ENCODE results near the gene SFI1. TPM values are rescaled to one million over a fixed set of nuclear protein-coding genes. Genes with fewer than 3 reads are reported as not detected.
"Not testable (repeated sequence)": the region's sequence is repeated elsewhere in the genome, so short reads cannot be mapped to it uniquely, and the experiment has no call there.

Gene SFI1
- total RNA-seq, 1 donor from 2014 or later, result 406 TPM

GRCh38 chr22:31532060-31532459 lies 35.7 kb downstream of the SFI1 start:
- H3K27me3 Mint-ChIP-seq (ENCODE audit: insufficient read depth), result no peaks in the 10 kb centered on the region

GRCh38 chr22:31533374-31533773 lies 37.0 kb downstream of the SFI1 start:
- H3K9me3 Mint-ChIP-seq, result no peaks in the 10 kb centered on the region
- intact Hi-C loops (cut with micrococcal nuclease), result no loop called here
- H3K27me3 Mint-ChIP-seq (ENCODE audit: insufficient read depth), result no peaks in the 10 kb centered on the region
- peaks cover 76% of the 10 kb centered on the region for H3K4me1 Mint-ChIP-seq (ENCODE audit: low read depth)
- no peak overlapping the region for H3K4me3 Mint-ChIP-seq
- H3K36me3 Mint-ChIP-seq (ENCODE audit: low read depth), result peaks cover 60% of the 10 kb centered on the region
- peak overlapping the region; percentile 77 for H3K27ac Mint-ChIP-seq
- DNase-seq (ENCODE audit: low spot score), result no peak

More at GRCh38 chr22:31532060-31532459, 35.7 kb downstream of the SFI1 start:
- DNase-seq (ENCODE audit: low spot score), result no peak
- peak overlapping the region; percentile 6 for H3K4me3 Mint-ChIP-seq
- no peaks in the 10 kb centered on the region for H3K9me3 Mint-ChIP-seq
- intact Hi-C loops (cut with micrococcal nuclease), result no loop called here
- peak overlapping the region; percentile 77 for H3K27ac Mint-ChIP-seq
- peaks cover 70% of the 10 kb centered on the region for H3K4me1 Mint-ChIP-seq (ENCODE audit: low read depth)
- H3K36me3 Mint-ChIP-seq (ENCODE audit: low read depth), result peaks cover 62% of the 10 kb centered on the region

GRCh38 chr22:31537019-31537535 lies 40.7 kb downstream of the SFI1 start:
- intact Hi-C loops (cut with micrococcal nuclease), result loop anchor here (1.0 to 5.0 kb wide), 5 partner anchors 11 to 245 kb away; partner anchors contain the start of genes PIK3IP1 and SFI1
- H3K36me3 Mint-ChIP-seq (ENCODE audit: low read depth), result peaks cover 55% of the 10 kb centered on the region
- H3K9me3 Mint-ChIP-seq, result no peaks in the 10 kb centered on the region
- peak overlapping the region; percentile 97 for H3K27ac Mint-ChIP-seq
- DNase-seq (ENCODE audit: low spot score), result peak; percentile 64
- H3K4me1 Mint-ChIP-seq (ENCODE audit: low read depth), result peaks cover 69% of the 10 kb centered on the region
- H3K4me3 Mint-ChIP-seq, result peak overlapping the region; percentile 80
- H3K27me3 Mint-ChIP-seq (ENCODE audit: insufficient read depth), result no peaks in the 10 kb centered on the region

- no peaks in the 10 kb centered on the region for H3K27me3 Mint-ChIP-seq (ENCODE audit: insufficient read depth)
- intact Hi-C loops (cut with micrococcal nuclease), result loop anchor here (1.0 to 5.0 kb wide), 3 partner anchors 8 to 247 kb away; partner anchors contain the start of gene PIK3IP1
- DNase-seq (ENCODE audit: low spot score), result peak; percentile 46
- peak overlapping the region; percentile 70 for H3K4me3 Mint-ChIP-seq
- H3K36me3 Mint-ChIP-seq (ENCODE audit: low read depth), result peaks cover 45% of the 10 kb centered on the region
- peak overlapping the region; percentile 97 for H3K27ac Mint-ChIP-seq
- H3K9me3 Mint-ChIP-seq, result no peaks in the 10 kb centered on the region
- H3K4me1 Mint-ChIP-seq (ENCODE audit: low read depth), result peaks cover 51% of the 10 kb centered on the region
Observed at GRCh38 chr22:31538815-31539214, 42.5 kb downstream of the SFI1 start.

GRCh38 chr22:31540166-31540565 lies 43.8 kb downstream of the SFI1 start:
- H3K36me3 Mint-ChIP-seq (ENCODE audit: low read depth), result peaks cover 39% of the 10 kb centered on the region
- H3K4me1 Mint-ChIP-seq (ENCODE audit: low read depth), result peaks cover 40% of the 10 kb centered on the region
- DNase-seq (ENCODE audit: low spot score), result not testable (repeated sequence)

GRCh38 chr22:31540966-31541365 lies 44.6 kb downstream of the SFI1 start:
- Mint-ChIP-seq H3K9me3 (no peaks in the 10 kb centered on the region), H3K4me1 (ENCODE audit: low read depth) (peaks cover 37% of the 10 kb centered on the region), H3K36me3 (ENCODE audit: low read depth) (peaks cover 38% of the 10 kb centered on the region), H3K27me3 (ENCODE audit: insufficient read depth) (no peaks in the 10 kb centered on the region), H3K4me3 (no peak overlapping the region), H3K27ac (peak overlapping the region; percentile 84)
- DNase-seq (ENCODE audit: low spot score), result no peak
- intact Hi-C loops (cut with micrococcal nuclease), result no loop called here

More at GRCh38 chr22:31540166-31540565, 43.8 kb downstream of the SFI1 start:
- H3K27me3 Mint-ChIP-seq (ENCODE audit: insufficient read depth); H3K9me3 Mint-ChIP-seq; intact Hi-C loops (cut with micrococcal nuclease); H3K4me3 Mint-ChIP-seq: not testable (repeated sequence)
- H3K27ac Mint-ChIP-seq, result peak overlapping the region; percentile 11

- Mint-ChIP-seq H3K36me3 (ENCODE audit: low read depth) (peaks cover 37% of the 10 kb centered on the region), H3K4me1 (ENCODE audit: low read depth) (peaks cover 23% of the 10 kb centered on the region), H3K9me3 (no peaks in the 10 kb centered on the region), H3K4me3 (no peak overlapping the region), H3K27ac (peak overlapping the region; percentile 40), H3K27me3 (ENCODE audit: insufficient read depth) (no peaks in the 10 kb centered on the region)
- intact Hi-C loops (cut with micrococcal nuclease), result no loop called here
- DNase-seq (ENCODE audit: low spot score), result no peak
Observed at GRCh38 chr22:31544481-31545480, 48.4 kb downstream of the SFI1 start.

GRCh38 chr22:31550871-31551370 lies 54.6 kb downstream of the SFI1 start:
- intact Hi-C loops (cut with micrococcal nuclease), result no loop called here
- no peaks in the 10 kb centered on the region for H3K9me3 Mint-ChIP-seq
- no peaks in the 10 kb centered on the region for H3K27me3 Mint-ChIP-seq (ENCODE audit: insufficient read depth)
- H3K4me1 Mint-ChIP-seq (ENCODE audit: low read depth), result peaks cover 42% of the 10 kb centered on the region
- no peak overlapping the region for H3K4me3 Mint-ChIP-seq
- DNase-seq (ENCODE audit: low spot score), result no peak
- peak overlapping the region; percentile 46 for H3K27ac Mint-ChIP-seq
- peaks cover 51% of the 10 kb centered on the region for H3K36me3 Mint-ChIP-seq (ENCODE audit: low read depth)

- H3K27ac Mint-ChIP-seq, result peak overlapping the region; percentile 50
- peaks cover 32% of the 10 kb centered on the region for H3K4me1 Mint-ChIP-seq (ENCODE audit: low read depth)
- DNase-seq (ENCODE audit: low spot score), result no peak
- H3K36me3 Mint-ChIP-seq (ENCODE audit: low read depth), result peaks cover 46% of the 10 kb centered on the region
- intact Hi-C loops (cut with micrococcal nuclease), result loop anchor here (1.0 to 5.0 kb wide), 2 partner anchors 46 to 77 kb away; no protein-coding TSS in a partner anchor
- no peaks in the 10 kb centered on the region for H3K9me3 Mint-ChIP-seq
- no peaks in the 10 kb centered on the region for H3K27me3 Mint-ChIP-seq (ENCODE audit: insufficient read depth)
- no peak overlapping the region for H3K4me3 Mint-ChIP-seq
Observed at GRCh38 chr22:31556627-31557203, 60.4 kb downstream of the SFI1 start.

GRCh38 chr22:31558546-31558945 lies 62.2 kb downstream of the SFI1 start:
- intact Hi-C loops (cut with micrococcal nuclease), result loop anchor here (5.0 kb wide), 1 partner anchor 44 kb away; no protein-coding TSS in a partner anchor
- peaks cover 17% of the 10 kb centered on the region for H3K4me1 Mint-ChIP-seq (ENCODE audit: low read depth)

GRCh38 chr22:31561238-31561887 lies 65.0 kb downstream of the SFI1 start:
- peak; percentile 39 for DNase-seq (ENCODE audit: low spot score)
- Mint-ChIP-seq H3K9me3 (no peaks in the 10 kb centered on the region), H3K27ac (peak overlapping the region; percentile 77), H3K4me1 (ENCODE audit: low read depth) (peaks cover 16% of the 10 kb centered on the region), H3K4me3 (no peak overlapping the region), H3K36me3 (ENCODE audit: low read depth) (peaks cover 48% of the 10 kb centered on the region), H3K27me3 (ENCODE audit: insufficient read depth) (no peaks in the 10 kb centered on the region)
- intact Hi-C loops (cut with micrococcal nuclease), result loop anchor here (1.0 to 2.0 kb wide), 3 partner anchors 21 to 73 kb away; partner anchors contain the start of gene EIF4ENIF1

More at GRCh38 chr22:31558546-31558945, 62.2 kb downstream of the SFI1 start:
- not testable (repeated sequence) for H3K4me3 Mint-ChIP-seq; H3K27ac Mint-ChIP-seq; DNase-seq (ENCODE audit: low spot score); H3K9me3 Mint-ChIP-seq; H3K27me3 Mint-ChIP-seq (ENCODE audit: insufficient read depth)
- H3K36me3 Mint-ChIP-seq (ENCODE audit: low read depth), result peaks cover 44% of the 10 kb centered on the region

GRCh38 chr22:31561970-31562369 lies 65.6 kb downstream of the SFI1 start:
- H3K4me3 Mint-ChIP-seq, result no peak overlapping the region
- peaks cover 12% of the 10 kb centered on the region for H3K4me1 Mint-ChIP-seq (ENCODE audit: low read depth)
- intact Hi-C loops (cut with micrococcal nuclease), result loop anchor here (1.0 to 2.0 kb wide), 3 partner anchors 21 to 73 kb away; partner anchors contain the start of gene EIF4ENIF1
- no peak for DNase-seq (ENCODE audit: low spot score)
- H3K27ac Mint-ChIP-seq, result peak overlapping the region; percentile 23
- no peaks in the 10 kb centered on the region for H3K27me3 Mint-ChIP-seq (ENCODE audit: insufficient read depth)
- H3K9me3 Mint-ChIP-seq, result no peaks in the 10 kb centered on the region
- peaks cover 46% of the 10 kb centered on the region for H3K36me3 Mint-ChIP-seq (ENCODE audit: low read depth)

Measured in activated T-helper 1 cell treated with anti-CD3 and anti-CD28 coated beads, Interleukin-12 subunit alpha, Interleukin-12 subunit beta, Interleukin-2, Interleukin-4 antibody, amounts not matched to agents 30 ng/mL and 10 ng/mL and 1 ng/mL, durations not matched to agents 14 hours and 24 hours and 36 hours (primary cell).